PC-9 (cell line): ENCODE results near the gene CPOX. TPM values are rescaled to one million over a fixed set of nuclear protein-coding genes. Genes with fewer than 3 reads are reported as not detected.

Source experiments
- BruUV-seq: library from RNA; stranded (reverse); fragments of 400-500 nt; replicated peaks from 2 replicates; lab custom pipeline; 2021; lab: Mats Ljungman, UMichigan
- CTCF ChIA-PET: fragments of 300-600 bp; sonication (Branson Sonifier 250); formaldehyde crosslinking; loops from one replicate; lab custom pipeline; 2022; ENCODE audit warnings: antibody characterized with exemption; lab: Charles Lee
- POLR2A ChIA-PET: fragments of 300-600 bp; sonication (Branson Sonifier 250); formaldehyde crosslinking; loops from one replicate; lab custom pipeline; 2022; ENCODE audit warnings: antibody characterized with exemption; ENCODE audit not compliant: unreplicated experiment; lab: Charles Lee
- DNase-seq, 2 experiments: peaks; one replicate each; pipeline versions ENCODE4 v3.0.0 to v3.0.0-alpha.2; 2015 to 2022; ENCODE audit warnings: mixed read lengths in 1 of 2
- H2AFZ ChIP-seq: fragments of 200-600 bp; sonication (generic); 2 replicates; pipeline ENCODE4 v1.8.1; 2017; ENCODE audit warnings: antibody characterized with exemption
- H3F3A ChIP-seq: fragments of 200-600 bp; sonication (generic); 2 replicates; pipeline ENCODE4 v1.8.1; 2017; ENCODE audit warnings: antibody characterized with exemption, mild to moderate bottlenecking, low read depth; ENCODE audit not compliant: insufficient read depth
- H3K27ac ChIP-seq: fragments of 200-600 bp; sonication (generic); 2 replicates; pipeline ENCODE4 v1.6.1; 2016; ENCODE audit warnings: mixed run types
- H3K27me3 ChIP-seq: fragments of 200-600 bp; sonication (generic); 2 replicates; pipeline ENCODE4 v1.6.1; 2016; ENCODE audit warnings: low read depth, mixed run types; ENCODE audit not compliant: insufficient read depth
- H3K36me3 ChIP-seq: fragments of 200-600 bp; sonication (generic); 2 replicates; pipeline ENCODE4 v1.6.1; 2016; ENCODE audit warnings: low read depth, mixed run types
- H3K4me1 ChIP-seq: fragments of 200-600 bp; sonication (generic); replicated peaks from 2 replicates; pipeline ENCODE4 v1.6.1; 2016; ENCODE audit warnings: mixed run types; ENCODE audit not compliant: insufficient read depth
- H3K4me2 ChIP-seq: fragments of 200-600 bp; sonication (generic); 2 replicates; pipeline ENCODE4 v1.6.1; 2017; ENCODE audit warnings: mixed run types
- H3K4me3 ChIP-seq: fragments of 200-600 bp; sonication (generic); 2 replicates; pipeline ENCODE4 v1.6.1; 2016; ENCODE audit warnings: mixed run types
- H3K79me2 ChIP-seq: fragments of 200-600 bp; sonication (generic); 2 replicates; pipeline ENCODE4 v1.6.1; 2017; ENCODE audit warnings: low read depth, mixed run types
- H3K9me2 ChIP-seq: fragments of 200-600 bp; sonication (generic); 2 replicates; pipeline ENCODE4 v1.8.1; 2017; ENCODE audit warnings: mild to moderate bottlenecking; ENCODE audit not compliant: insufficient read depth
- H3K9me3 ChIP-seq: fragments of 200-600 bp; sonication (generic); 2 replicates; pipeline ENCODE4 v1.8.1; 2016; ENCODE audit warnings: low read depth; ENCODE audit not compliant: insufficient read depth
- H4K20me1 ChIP-seq: fragments of 200-600 bp; sonication (generic); 2 replicates; pipeline ENCODE4 v1.8.1; 2017; ENCODE audit not compliant: insufficient read depth
- CTCF ChIP-seq: fragments of 200-600 bp; sonication (generic); conservative IDR thresholded peaks from 2 replicates; pipeline ENCODE4 v1.6.1; 2017; ENCODE audit warnings: mixed run types, antibody characterized with exemption, mild to moderate bottlenecking, moderate library complexity
- EZH2 ChIP-seq: fragments of 200-600 bp; sonication (generic); IDR thresholded peaks from 2 replicates; pipeline ENCODE4 v1.8.0; 2017; ENCODE audit warnings: antibody characterized with exemption, low read depth
- intact Hi-C: fragments of 100-400 bp; cut with micrococcal nuclease; formaldehyde crosslinking; loops from one replicate; pipeline ENCODE4 v1.10.0; 2022; ENCODE audit not compliant: unreplicated experiment
- total RNA-seq: library from RNA; stranded (reverse); gene quantifications from 2 replicates; pipeline ENCODE4 v1.2.3, GENCODE V29; 2021

Gene CPOX
- total RNA-seq, 1 experiment from 2014 or later = 30.4 TPM

- BruUV-seq = no TSS peak
- H2AFZ ChIP-seq = no peak overlapping the region
- DNase-seq = no peak
- no peaks in the 10 kb centered on the region for H3K27me3 ChIP-seq
- TF ChIP-seq CTCF (no peak), EZH2 (no peak)
- peaks cover 12% of the 10 kb centered on the region; the same call in 1 of the 2 replicates for H3F3A ChIP-seq
- no peak overlapping the region for H3K4me2 ChIP-seq
- no peak overlapping the region for H3K4me3 ChIP-seq
- no peaks in the 10 kb centered on the region for H3K36me3 ChIP-seq
- no peak overlapping the region for H3K27ac ChIP-seq
- H4K20me1 ChIP-seq = no peaks in the 10 kb centered on the region
- no peaks in the 10 kb centered on the region for H3K4me1 ChIP-seq
- ChIA-PET CTCF (no interaction called here), POLR2A (no interaction called here)
- intact Hi-C loops = no loop called here
- H3K79me2 ChIP-seq = no peaks in the 10 kb centered on the region
- H3K9me2 ChIP-seq = no peaks in the 10 kb centered on the region; the same call in 1 of the 2 replicates
- H3K9me3 ChIP-seq = no peaks in the 10 kb centered on the region; the same call in 1 of the 2 replicates
Observed at GRCh38 chr3:98540346-98540745, 53.1 kb downstream of the CPOX start.

- ChIA-PET POLR2A (interaction anchor here (0.6 kb wide), 1 partner anchor 186 kb away, joined by 9 read pairs; no protein-coding TSS in a partner anchor), CTCF (no interaction called here)
- BruUV-seq = no TSS peak
- intact Hi-C loops = no loop called here
- no peaks in the 10 kb centered on the region for H4K20me1 ChIP-seq
- peaks cover 12% of the 10 kb centered on the region; the same call in 1 of the 2 replicates for H3F3A ChIP-seq
- H3K4me1 ChIP-seq = no peaks in the 10 kb centered on the region
- no peak overlapping the region for H3K4me3 ChIP-seq
- H3K27me3 ChIP-seq = no peaks in the 10 kb centered on the region
- no peak overlapping the region for H3K4me2 ChIP-seq
- TF ChIP-seq EZH2 = no peak
- TF ChIP-seq CTCF = no peak
- DNase-seq = no peak
- H3K79me2 ChIP-seq = no peaks in the 10 kb centered on the region
- H3K27ac ChIP-seq = no peak overlapping the region
- H3K9me3 ChIP-seq = no peaks in the 10 kb centered on the region
- no peaks in the 10 kb centered on the region for H3K36me3 ChIP-seq
- no peak overlapping the region for H2AFZ ChIP-seq
- H3K9me2 ChIP-seq = no peaks in the 10 kb centered on the region; the same call in 1 of the 2 replicates
Observed at GRCh38 chr3:98536456-98537017, 56.9 kb downstream of the CPOX start.

- no peak overlapping the region for H3K27ac ChIP-seq
- H3K4me2 ChIP-seq = no peak overlapping the region
- no peaks in the 10 kb centered on the region for H4K20me1 ChIP-seq
- intact Hi-C loops = no loop called here
- no peaks in the 10 kb centered on the region for H3K9me2 ChIP-seq
- TF ChIP-seq EZH2 = no peak
- TF ChIP-seq CTCF = no peak
- H3K36me3 ChIP-seq = no peaks in the 10 kb centered on the region
- CTCF ChIA-PET = no interaction called here
- H3K9me3 ChIP-seq = no peaks in the 10 kb centered on the region
- H3K4me3 ChIP-seq = no peak overlapping the region
- no peak for DNase-seq
- BruUV-seq = no TSS peak
- peaks cover 12% of the 10 kb centered on the region; the same call in 1 of the 2 replicates for H3F3A ChIP-seq
- POLR2A ChIA-PET = interaction anchor here (0.7 kb wide), 1 partner anchor 1816 kb away, joined by 3 read pairs; no protein-coding TSS in a partner anchor
- H2AFZ ChIP-seq = no peak overlapping the region
- H3K4me1 ChIP-seq = no peaks in the 10 kb centered on the region
- H3K79me2 ChIP-seq = no peaks in the 10 kb centered on the region
- no peaks in the 10 kb centered on the region for H3K27me3 ChIP-seq
Observed at GRCh38 chr3:98534734-98535133, 58.7 kb downstream of the CPOX start.
